SHP77 treated with DMSO at 0.1 percent for 48 hours (cell line): ENCODE results near the gene ADARB1.
"Not testable (repeated sequence)": the region's sequence is repeated elsewhere in the genome, so short reads cannot be mapped to it uniquely, and the experiment has no call there.

ENCODE experiments used
- DNase-seq: peaks from one replicate; lab custom pipeline; 2025; lab: John Stamatoyannopoulos, UW

The ADARB1 gene

GRCh38 chr21:45135868-45136267 is 61.5 kb downstream of the ADARB1 start:
- no peak for DNase-seq

GRCh38 chr21:45136500-45136899 is 62.1 kb downstream of the ADARB1 start:
- no peak for DNase-seq

- DNase-seq: no peak
These were observed 62.7 kb downstream of the ADARB1 start for GRCh38 chr21:45136927-45137611.

- DNase-seq: no peak
These were observed 63.2 kb downstream of the ADARB1 start for GRCh38 chr21:45137612-45137937.

- DNase-seq: peak; percentile 20
These were observed 64.0 kb downstream of the ADARB1 start for GRCh38 chr21:45138199-45139002.

GRCh38 chr21:45139003-45139360 is 64.6 kb downstream of the ADARB1 start:
- not testable (repeated sequence) for DNase-seq

- no peak for DNase-seq
These were observed 65.1 kb downstream of the ADARB1 start for GRCh38 chr21:45139473-45139872.

GRCh38 chr21:45140346-45140940 is 66.1 kb downstream of the ADARB1 start:
- peak; percentile 76 for DNase-seq

- not testable (repeated sequence) for DNase-seq
These were observed 66.6 kb downstream of the ADARB1 start for GRCh38 chr21:45140944-45141343.

- no peak for DNase-seq
These were observed 67.1 kb downstream of the ADARB1 start for GRCh38 chr21:45141507-45141906.

GRCh38 chr21:45142469-45143308 is 68.3 kb downstream of the ADARB1 start:
- DNase-seq: no peak

GRCh38 chr21:45143855-45144254 is 69.5 kb downstream of the ADARB1 start:
- DNase-seq: no peak

- DNase-seq: no peak
These were observed 70.8 kb downstream of the ADARB1 start for GRCh38 chr21:45145146-45145545.

GRCh38 chr21:45145846-45146245 is 71.5 kb downstream of the ADARB1 start:
- DNase-seq: not testable (repeated sequence)

GRCh38 chr21:45146306-45146705 is 71.9 kb downstream of the ADARB1 start:
- DNase-seq: no peak

- DNase-seq: no peak
These were observed 72.4 kb downstream of the ADARB1 start for GRCh38 chr21:45146801-45147200.

GRCh38 chr21:45147473-45148315 is 73.3 kb downstream of the ADARB1 start:
- DNase-seq: no peak

GRCh38 chr21:45148316-45148990 is 74.1 kb downstream of the ADARB1 start:
- DNase-seq: no peak

- no peak for DNase-seq
These were observed 74.6 kb downstream of the ADARB1 start for GRCh38 chr21:45149021-45149420.

- DNase-seq: no peak
These were observed 76.3 kb downstream of the ADARB1 start for GRCh38 chr21:45150638-45151131.
